ENCODE measurements around the gene DENND2D. TPM values are rescaled to one million over a fixed set of nuclear protein-coding genes. Genes with fewer than 3 reads are reported as not detected.

Gene DENND2D
- total and polyA plus RNA-seq, 2 donors (not counting 3 experiments of a cell fraction or from before 2014, with no cell fraction given) = 0.41 to 1.00 TPM

- Histone ChIP-seq H2AFZ (ENCODE audit: low read depth, low read length) (no peak overlapping the region), H3K79me2 (ENCODE audit: control insufficient read depth, insufficient read depth, low read length) (peaks cover 46% of the 10 kb centered on the region), H3K9me1 (replicated peaks; ENCODE audit: control insufficient read depth, extremely low read depth, insufficient read depth, low read length) (no peaks in the 10 kb centered on the region), H3K27me3 (ENCODE audit: control insufficient read depth in 2 of 2, insufficient read depth in 2 of 2, low read length in 2 of 2) (no peaks in the 10 kb centered on the region), H3K27ac (ENCODE audit: insufficient read depth, low read depth, low read length) (no peak overlapping the region), H3K36me3 (ENCODE audit: control insufficient read depth in 2 of 2, extremely low read depth in 1 of 2, insufficient read depth in 2 of 2, low read length in 2 of 2) (peaks cover 6 to 7% of the 10 kb centered on the region in 2 experiments), H3K4me1 (ENCODE audit: control insufficient read depth, extremely low read depth, insufficient read depth, low read length) (no peaks in the 10 kb centered on the region), H3K9ac (replicated peaks; ENCODE audit: extremely low read depth, insufficient read depth, low read length) (no peak overlapping the region), H3K9me3 (replicated peaks; ENCODE audit: control insufficient read depth, insufficient read depth, low read length) (no peaks in the 10 kb centered on the region), H3K4me3 (replicated peaks in 1 of 3; ENCODE audit: insufficient read depth in 1 of 3, low read depth in 1 of 3, low read length in 3 of 3) (no peak overlapping the region), H3K4me2 (ENCODE audit: insufficient read depth, low read length) (no peak overlapping the region), H4K20me1 (replicated peaks; ENCODE audit: control insufficient read depth, extremely low read depth, insufficient read depth, low read length) (no peaks in the 10 kb centered on the region)
- POLR2A ChIA-PET = no interaction called here
- BruUV-seq (replicated peaks) = no TSS peak
- intact Hi-C loops (cut with micrococcal nuclease) (no loop called here), dilution Hi-C loops (cut with MboI; ENCODE audit: extremely low pct_ligation_motif_present, low sequenced_read_pairs) (no loop called here)
- FAIRE-seq = no peak
- CTCF ChIA-PET = interaction anchor here (1.7 kb wide), 1 partner anchor 13 kb away, joined by 3 read pairs; no protein-coding TSS in a partner anchor
- no peak for DNase-seq (ENCODE audit: low read depth, low spot score)
- TF ChIP-seq FOS (IDR thresholded peaks at IDR 0.05; ENCODE audit: borderline replicate concordance, insufficient read depth, low read length) (no peak), CTCF (IDR thresholded peaks at IDR 0.05; ENCODE audit: extremely low read depth in 1 of 2, insufficient read depth in 1 of 2, low read depth in 1 of 2, low read length in 2 of 2) (no peak), GATA2 (IDR thresholded peaks at IDR 0.05; ENCODE audit: insufficient read depth, insufficient read length, low read depth, low read length) (no peak), EZH2 (IDR thresholded peaks at IDR 0.05; ENCODE audit: borderline replicate concordance, low read depth, low read length, severe bottlenecking) (no peak), POLR2AphosphoS5 (IDR thresholded peaks at IDR 0.05; ENCODE audit: insufficient read depth, low read depth, low read length) (no peak), MAX (IDR thresholded peaks at IDR 0.05; ENCODE audit: insufficient read depth, insufficient read length) (no peak), JUN (IDR thresholded peaks at IDR 0.05; ENCODE audit: borderline replicate concordance, insufficient read depth, insufficient read length, low read depth) (no peak), POLR2A (IDR thresholded peaks at IDR 0.05; ENCODE audit: low read depth, low read length) (no peak), MYC (IDR thresholded peaks at IDR 0.05; ENCODE audit: low read depth, low read length) (no peak)
Measured at GRCh38 chr1:111157431-111157830, 43.0 kb downstream of the DENND2D start.

Data from endothelial cell of umbilical vein (primary cell).